BJ (cell line): Measurements from ENCODE around the gene GOSR2. TPM values are rescaled to one million over a fixed set of nuclear protein-coding genes. Genes with fewer than 3 reads are reported as not detected.
"Not testable (repeated sequence)": the region's sequence is repeated elsewhere in the genome, so short reads cannot be mapped to it uniquely, and the experiment has no call there.

ENCODE experiments used
- CTCF ChIA-PET: fragments of 350-600 bp; formaldehyde crosslinking; extraction: SDS; loops from one replicate; lab custom pipeline; 2021; ENCODE audit warnings: antibody characterized with exemption, inconsistent platforms; lab: Yijun Ruan, JAX
- POLR2A ChIA-PET: fragments of 300-600 bp; sonication (Branson Sonifier 250); formaldehyde crosslinking; extraction: SDS; loops from one replicate; lab custom pipeline; 2021; ENCODE audit warnings: antibody characterized with exemption; lab: Charles Lee
- DNase-seq: peaks from one replicate; pipeline ENCODE4 v3.0.0-alpha.2; 2011; ENCODE audit warnings: low read depth
- H3K27me3 ChIP-seq: 2 replicates; pipeline ENCODE4 v1.6.0; 2011; ENCODE audit warnings: low read length; ENCODE audit not compliant: control insufficient read depth, insufficient read depth
- H3K36me3 ChIP-seq: 2 replicates; pipeline ENCODE4 v1.5.1; 2011; ENCODE audit warnings: low read length; ENCODE audit not compliant: control insufficient read depth, insufficient read depth
- H3K4me3 ChIP-seq: 2 replicates; pipeline ENCODE4 v1.5.1; 2011; ENCODE audit warnings: low read depth, mild to moderate bottlenecking, control low read depth, low read length
- CTCF ChIP-seq: IDR thresholded peaks from 2 replicates; pipeline ENCODE4 v1.5.1; 2011; ENCODE audit warnings: low read depth, mild to moderate bottlenecking, control low read depth, inconsistent platforms, low read length, moderate library complexity; ENCODE audit not compliant: insufficient read depth
- polyA plus RNA-seq: library from polyadenylated mRNA; depleted of rRNA; stranded (reverse); fragments of >200 nt; gene quantifications from 2 replicates; pipeline ENCODE4 v1.2.3, GENCODE V29; 2011

The GOSR2 gene
- polyA plus RNA-seq, 1 experiment, result 72.8 TPM

- Histone ChIP-seq H3K36me3 (no peaks in the 10 kb centered on the region), H3K27me3 (peaks cover 3% of the 10 kb centered on the region), H3K4me3 (no peak overlapping the region)
- no peak for DNase-seq
- no peak for TF ChIP-seq CTCF
- ChIA-PET CTCF (interaction anchor here (2.4 kb wide), 1 partner anchor 9 kb away, joined by 20 read pairs; no protein-coding TSS in a partner anchor), POLR2A (interaction anchor here (0.6 kb wide), 1 partner anchor 8 kb away, joined by 5 read pairs; no protein-coding TSS in a partner anchor)
Measured at GRCh38 chr17:46950997-46951621, 28.1 kb downstream of the GOSR2 start.

- CTCF ChIA-PET, result interaction anchor here (2.4 kb wide), 1 partner anchor 10 kb away, joined by 20 read pairs; no protein-coding TSS in a partner anchor
- Histone ChIP-seq H3K36me3 (no peaks in the 10 kb centered on the region), H3K27me3 (peaks cover 3% of the 10 kb centered on the region), H3K4me3 (no peak overlapping the region)
- no peak for TF ChIP-seq CTCF
- POLR2A ChIA-PET, result interaction anchor here (0.6 kb wide), 1 partner anchor 8 kb away, joined by 5 read pairs; no protein-coding TSS in a partner anchor
- DNase-seq, result no peak
Measured at GRCh38 chr17:46951706-46952105, 28.7 kb downstream of the GOSR2 start.

GRCh38 chr17:46952115-46952514 is 29.2 kb downstream of the GOSR2 start:
- no peak for TF ChIP-seq CTCF
- no peak for DNase-seq
- ChIA-PET POLR2A (interaction anchor here (0.6 kb wide), 1 partner anchor 9 kb away, joined by 5 read pairs; no protein-coding TSS in a partner anchor), CTCF (interaction anchor here (2.4 kb wide), 1 partner anchor 10 kb away, joined by 20 read pairs; no protein-coding TSS in a partner anchor)
- Histone ChIP-seq H3K36me3 (no peaks in the 10 kb centered on the region), H3K4me3 (no peak overlapping the region), H3K27me3 (peaks cover 3% of the 10 kb centered on the region)

GRCh38 chr17:46953191-46953590 is 30.2 kb downstream of the GOSR2 start:
- H3K4me3 ChIP-seq, H3K27me3 ChIP-seq, CTCF ChIA-PET, DNase-seq, H3K36me3 ChIP-seq: not testable (repeated sequence)
- POLR2A ChIA-PET, result interaction anchor here (0.6 kb wide), 1 partner anchor 13 kb away, joined by 3 read pairs; no protein-coding TSS in a partner anchor

GRCh38 chr17:46958041-46958591 is 35.2 kb downstream of the GOSR2 start:
- POLR2A ChIA-PET, result no interaction called here
- TF ChIP-seq CTCF, result no peak
- Histone ChIP-seq H3K27me3 (peaks cover 7% of the 10 kb centered on the region), H3K36me3 (no peaks in the 10 kb centered on the region), H3K4me3 (no peak overlapping the region)
- CTCF ChIA-PET, result no interaction called here
- no peak for DNase-seq
